ENCODE measurements around the gene CCDC186.
"Not testable (repeated sequence)": the region's sequence is repeated elsewhere in the genome, so short reads cannot be mapped to it uniquely, and the experiment has no call there.

Gene CCDC186

GRCh38 chr10:114172776-114173602 lies 1.0 kb downstream of the CCDC186 start:
- DNase-seq, result no peak

DNA sequence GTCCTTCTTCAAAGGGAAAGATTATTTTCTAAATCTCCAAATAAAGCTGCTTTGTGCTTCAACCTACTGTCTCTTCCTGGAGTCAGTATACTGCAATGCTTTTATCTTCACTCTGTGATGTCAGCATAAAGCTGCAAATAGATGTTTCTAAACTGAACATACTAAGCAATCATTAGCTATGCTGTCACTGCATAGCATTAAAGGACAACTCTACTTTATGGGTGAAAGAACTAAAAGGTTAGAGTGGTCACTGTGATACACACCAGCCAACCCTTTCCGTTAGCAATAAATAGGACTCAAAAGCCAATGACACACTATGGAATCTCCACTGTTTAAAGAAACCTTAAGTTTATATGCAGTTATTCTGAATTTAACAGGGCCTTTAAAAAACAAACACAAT lies 1.8 kb downstream of the CCDC186 start:
- no peak for DNase-seq

DNA sequence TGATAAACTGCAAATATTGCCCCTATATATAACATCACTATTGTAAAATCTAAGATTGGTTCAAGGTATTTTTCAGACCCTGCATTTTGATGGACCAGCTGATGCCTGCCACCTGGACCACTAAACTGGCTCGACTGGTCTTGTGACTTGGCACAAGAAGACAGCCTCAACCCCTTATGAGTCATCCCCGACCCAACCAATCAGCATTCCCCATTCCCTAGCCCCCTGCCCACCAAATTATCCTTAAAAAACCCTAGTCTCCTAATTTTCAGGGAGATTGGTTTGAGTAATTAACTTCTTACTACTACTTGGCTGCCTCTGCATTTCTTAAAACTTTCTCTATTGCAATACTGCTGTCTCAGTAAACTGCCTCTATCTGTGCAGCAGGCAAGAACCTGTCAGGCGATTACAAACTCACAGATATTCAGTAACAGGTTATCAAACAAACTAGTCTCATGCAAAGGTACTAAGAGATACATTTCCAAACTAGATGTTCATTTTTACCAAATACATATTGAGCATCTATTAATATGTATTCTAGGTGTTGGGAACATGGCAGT lies 5.5 kb downstream of the CCDC186 start:
- DNase-seq, result no peak

DNA sequence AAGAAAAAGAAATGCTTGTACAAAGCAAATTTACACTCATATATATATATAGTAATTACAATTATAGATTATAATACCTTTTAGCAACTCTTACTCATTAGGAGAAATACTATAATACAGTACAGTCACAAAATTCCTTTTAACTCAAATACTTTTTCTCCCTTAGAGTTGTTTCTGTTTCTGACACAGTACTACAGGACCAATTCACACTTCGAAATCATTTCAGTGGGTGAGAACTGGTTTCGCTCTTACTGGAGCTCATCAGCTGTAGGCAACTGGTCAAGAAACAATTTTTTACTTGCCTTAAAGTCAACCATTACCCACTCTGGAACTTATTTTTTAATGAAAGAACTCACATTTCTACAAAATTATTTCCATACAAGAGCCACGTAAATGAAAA lies 6.0 kb downstream of the CCDC186 start:
- DNase-seq, result no peak

- no peak for DNase-seq
Observed at GRCh38 chr10:114166494-114166893, 7.5 kb downstream of the CCDC186 start.

GRCh38 chr10:114166043-114166442 lies 8.0 kb downstream of the CCDC186 start:
- DNase-seq, result no peak

GRCh38 chr10:114163062-114163461 lies 10.9 kb downstream of the CCDC186 start:
- DNase-seq, result no peak

DNA sequence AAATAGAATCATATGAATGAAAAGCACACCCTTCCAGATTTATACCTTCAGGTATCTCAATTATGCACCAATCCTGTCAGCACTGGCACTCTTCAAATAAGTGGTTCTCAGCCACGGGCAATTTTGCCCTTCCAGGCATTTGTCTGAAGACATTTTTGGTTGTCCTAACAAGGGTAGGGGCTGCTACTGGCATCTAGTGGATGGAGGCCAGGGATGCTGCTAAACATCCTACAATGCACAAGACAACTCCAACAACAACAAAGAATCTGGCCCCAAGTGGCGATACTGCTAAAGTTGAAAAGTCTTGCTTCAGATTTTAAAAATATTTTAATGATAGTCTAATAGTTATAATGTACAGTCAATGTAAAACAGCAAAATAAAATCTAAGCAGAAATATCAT lies 16.1 kb downstream of the CCDC186 start:
- DNase-seq, result no peak

- DNase-seq, result no peak
Observed at GRCh38 chr10:114151892-114152291, 22.1 kb downstream of the CCDC186 start.

- DNase-seq, result no peak
Observed at GRCh38 chr10:114151486-114151885, 22.5 kb downstream of the CCDC186 start.

DNA sequence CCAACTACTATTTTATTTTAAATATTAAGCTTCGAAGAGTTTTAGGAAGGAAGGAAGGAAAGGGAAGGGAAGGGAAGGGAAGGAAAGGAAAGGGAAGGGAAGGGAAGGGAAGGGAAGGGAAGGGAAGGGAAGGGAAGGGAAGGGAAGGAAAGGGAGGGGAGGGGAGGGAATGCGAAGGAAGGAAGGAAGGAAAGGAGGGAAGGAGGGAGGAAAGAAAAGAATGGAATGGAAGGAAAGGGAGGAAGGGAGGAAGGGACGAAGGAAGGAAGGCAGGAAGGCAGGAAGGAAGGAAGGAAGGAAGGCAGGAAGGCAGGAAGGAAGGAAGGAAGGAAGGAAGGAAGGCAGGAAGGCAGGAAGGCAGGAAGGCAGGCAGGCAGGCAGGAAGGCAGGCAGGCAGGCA lies 24.5 kb downstream of the CCDC186 start:
- DNase-seq, result not testable (repeated sequence)

- no peak for DNase-seq
Observed at GRCh38 chr10:114143160-114143559, 30.8 kb downstream of the CCDC186 start.

DNA sequence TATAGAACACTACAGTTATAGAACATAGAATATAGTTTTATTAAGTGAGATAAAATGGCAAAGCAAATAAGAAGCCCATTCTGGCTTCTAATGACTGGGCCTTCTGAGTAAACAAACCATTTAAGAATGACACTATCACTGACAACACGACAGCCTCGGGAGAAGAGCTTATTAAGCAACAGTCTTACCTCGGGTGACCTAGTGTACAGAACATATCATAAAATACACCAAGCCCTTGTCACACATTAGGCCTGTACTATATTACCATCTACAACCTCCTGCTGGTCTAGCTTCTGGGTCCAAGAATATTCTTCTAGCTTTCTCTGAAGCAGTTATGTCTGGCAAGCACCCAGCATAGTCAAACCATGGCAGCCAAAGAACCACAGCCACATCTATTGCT lies 32.0 kb downstream of the CCDC186 start:
- no peak for DNase-seq

DNA sequence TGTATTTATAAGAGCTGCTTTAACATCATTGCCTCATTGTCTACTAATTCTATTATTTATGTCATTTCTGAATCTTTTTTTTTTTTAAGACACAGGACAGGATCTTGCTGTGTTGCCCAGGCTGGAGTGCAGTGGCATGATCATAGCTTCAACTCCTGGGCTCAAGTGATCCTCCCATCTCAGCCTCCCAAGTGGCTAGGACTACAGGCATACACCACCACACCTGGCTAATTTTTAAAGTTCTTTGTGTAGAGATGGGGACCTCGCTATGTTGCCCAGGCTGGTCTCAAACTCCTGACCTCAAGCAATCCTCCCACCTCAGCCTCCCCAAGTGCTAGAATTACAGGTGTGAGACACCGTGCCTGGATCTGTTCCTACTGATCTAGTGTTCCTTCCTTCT lies 33.2 kb downstream of the CCDC186 start:
- DNase-seq, result not testable (repeated sequence)

GRCh38 chr10:114140036-114140435 lies 34.0 kb downstream of the CCDC186 start:
- DNase-seq, result no peak

DNA sequence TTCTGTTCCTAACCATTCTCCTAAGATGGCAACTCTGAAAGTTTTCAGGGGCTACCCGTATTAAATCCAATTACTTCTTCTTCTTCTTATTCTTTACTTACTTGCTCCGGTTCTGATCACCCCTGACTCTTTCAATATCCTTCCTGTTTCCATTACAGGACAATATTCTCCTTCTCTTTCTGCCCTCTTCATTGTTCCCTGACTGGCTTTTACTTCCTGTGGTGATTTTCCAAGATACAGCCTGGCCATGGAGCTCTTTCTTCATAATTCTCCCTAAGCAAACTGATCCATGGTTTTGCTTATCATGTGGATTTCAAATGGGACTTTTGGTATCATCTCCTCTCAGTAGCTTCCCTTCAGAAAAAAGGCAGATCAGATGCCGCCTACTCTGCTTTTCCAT lies 35.4 kb downstream of the CCDC186 start:
- DNase-seq, result no peak

- no peak for DNase-seq
Observed at GRCh38 chr10:114135476-114135875, 38.5 kb downstream of the CCDC186 start.

DNA sequence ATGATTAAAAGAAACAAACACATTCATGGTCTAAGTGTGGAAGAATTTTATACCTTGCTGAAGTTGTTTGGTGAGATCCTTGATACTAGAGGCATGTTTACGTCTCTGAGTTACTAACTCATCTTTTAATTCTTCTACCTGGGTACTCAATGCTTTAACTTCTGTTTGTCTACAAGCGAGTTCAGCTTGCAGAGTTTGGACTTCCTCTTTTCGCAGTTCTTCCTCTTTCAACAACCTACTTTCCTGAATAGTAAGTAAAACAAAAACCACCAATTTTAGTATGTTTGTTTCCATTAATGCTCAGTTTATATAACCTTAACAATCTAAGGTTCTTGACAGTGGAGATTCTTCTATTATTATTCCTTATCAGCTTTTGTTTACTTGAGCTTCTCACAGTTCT lies 42.9 kb downstream of the CCDC186 start:
- DNase-seq, result peak in 1 of 2 donors; percentile 72

DNA sequence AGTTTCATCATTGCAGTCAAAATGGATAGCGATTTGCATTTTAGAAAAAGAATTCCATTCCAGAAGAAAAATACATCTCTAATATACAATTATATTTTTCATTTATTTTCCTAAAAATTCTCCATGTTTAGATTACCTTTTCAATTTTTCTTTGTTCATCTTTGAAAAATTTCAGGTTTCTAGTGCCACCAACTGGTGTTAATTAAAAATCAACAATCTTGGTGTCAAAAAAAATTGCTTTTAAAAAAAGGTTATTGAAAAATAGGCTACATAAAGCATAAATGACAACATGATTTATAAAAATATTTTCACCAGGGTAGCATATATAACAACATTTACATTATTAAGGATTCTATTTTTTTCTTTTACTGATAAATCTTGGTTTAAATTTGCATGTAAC lies 53.0 kb downstream of the CCDC186 start:
- no peak for DNase-seq

DNA sequence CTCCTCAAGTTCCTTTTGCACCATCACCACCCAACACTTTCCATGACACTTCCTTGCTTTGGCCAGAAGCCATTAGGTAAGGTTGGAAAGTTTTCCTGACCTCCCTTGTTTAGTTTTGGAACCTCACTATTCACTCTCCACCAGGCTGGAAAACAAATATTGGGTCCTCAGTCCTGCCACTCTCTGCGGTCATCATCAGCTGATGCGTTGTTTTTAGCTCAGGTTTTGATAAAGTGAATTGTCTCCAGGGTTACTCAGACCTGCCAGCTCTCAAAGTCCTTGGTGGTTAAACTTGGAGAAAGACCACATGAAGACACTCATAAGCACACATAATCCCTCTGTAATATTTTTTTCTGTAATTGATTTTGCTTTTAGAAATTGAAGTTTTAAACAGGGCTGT lies 55.5 kb downstream of the CCDC186 start:
- no peak for DNase-seq

DNA sequence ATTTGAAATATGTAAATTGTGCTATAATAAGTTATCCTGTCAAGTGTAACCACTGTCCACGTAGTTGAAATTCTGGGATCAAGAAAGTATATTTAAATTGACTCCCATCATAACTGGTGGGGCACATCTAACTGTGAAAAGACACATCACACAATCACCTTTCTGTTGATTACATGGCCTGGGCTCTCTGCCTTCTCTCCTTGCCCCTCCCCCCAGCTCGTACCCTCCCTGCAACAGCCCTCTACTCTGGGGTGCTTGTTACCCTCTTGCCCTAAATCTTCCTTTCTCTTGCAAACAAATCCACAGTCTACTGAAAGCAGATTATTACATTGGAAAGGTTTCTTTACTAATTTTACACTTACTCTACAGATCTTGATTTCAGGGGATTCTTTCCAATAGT lies 56.3 kb downstream of the CCDC186 start:
- no peak for DNase-seq

GRCh38 chr10:114115661-114116445 lies 58.1 kb downstream of the CCDC186 start:
- DNase-seq, result no peak

DNA sequence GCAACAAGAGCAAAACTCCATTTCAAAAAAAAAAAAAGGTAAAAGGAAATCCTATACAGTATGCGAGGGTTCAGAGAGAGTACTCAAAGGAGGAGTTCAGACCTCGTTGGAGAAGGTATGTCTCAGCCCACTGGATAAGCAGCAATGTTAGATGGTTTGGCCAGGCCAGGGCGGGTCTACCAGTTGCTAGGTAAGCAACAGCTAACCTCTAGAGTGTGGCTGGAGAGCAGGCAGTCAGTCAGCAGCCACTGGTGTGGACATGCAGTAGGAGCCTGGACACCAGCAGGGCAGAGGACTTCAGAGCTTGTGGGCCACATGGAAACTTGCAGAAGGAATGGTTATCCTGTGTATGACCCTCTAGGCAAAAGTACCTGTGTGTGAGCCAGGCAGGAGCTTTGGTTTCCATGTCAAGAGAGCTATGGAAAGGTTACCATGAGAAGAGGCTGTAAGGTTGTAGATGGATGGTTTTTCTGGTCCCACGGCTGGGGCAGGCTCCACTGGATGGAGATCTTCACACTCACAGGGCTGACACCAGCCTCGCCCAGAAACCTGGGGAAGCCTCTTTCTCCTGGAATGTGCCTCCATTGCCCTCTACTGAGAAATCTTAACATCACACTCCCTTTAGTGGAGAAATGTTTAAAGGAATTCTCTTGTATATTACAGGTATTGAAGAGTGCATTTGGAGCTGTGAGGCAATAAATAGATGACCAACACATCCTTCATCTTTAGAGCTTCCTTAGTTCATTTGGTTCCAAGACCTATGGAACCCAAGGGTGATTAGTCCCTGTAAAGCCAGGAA lies 63.6 kb downstream of the CCDC186 start:
- DNase-seq, result no peak

Measured in bone marrow (tissue), 2 donors.